T-cell (primary cell): ENCODE data around the gene AAGAB. TPM values are rescaled to one million over a fixed set of nuclear protein-coding genes. Genes with fewer than 3 reads are reported as not detected.

Source experiments
- ATAC-seq, 4 experiments: fragments of 200-7000 bp in 3 of 4; fragments of 150-1000 bp in 1 of 4; cut with Tn5 transposase; replicated peaks in 1 of 4; 1 replicate in 3 of 4; 2 replicates in 1 of 4; pipeline ENCODE4 v1.10.0; 2021; ENCODE audit warnings: moderate library complexity in 3 of 4, mild to moderate bottlenecking in 2 of 4, moderate number of reproducible peaks in 1 of 4
- CTCF ChIA-PET, 2 donors: fragments of 300-600 bp; sonication (Branson Sonifier 250); formaldehyde crosslinking; loops; one replicate each; lab custom pipeline; 2022; ENCODE audit warnings: antibody characterized with exemption in 2 of 2; lab: Charles Lee
- POLR2A ChIA-PET, 2 donors: fragments of 300-600 bp; sonication (Branson Sonifier 250); formaldehyde crosslinking; loops; one replicate each; lab custom pipeline; 2022; ENCODE audit warnings: antibody characterized with exemption in 2 of 2; lab: Charles Lee
- DNase-seq, 35 experiments: peaks; one replicate each; pipeline versions ENCODE4 v3.0.0 to v3.0.0-alpha.2; 2013 to 2023
- H3K27ac ChIP-seq: one replicate; pipeline ENCODE4 v1.5.1; 2013; ENCODE audit warnings: low read length
- H3K27me3 ChIP-seq, 2 experiments: replicated peaks in 1 of 2; 1 replicate in 1 of 2; 2 replicates in 1 of 2; pipeline versions ENCODE4 v1.6.1 to v1.7.0; 2013; ENCODE audit warnings: low read length in 1 of 2, mixed read lengths in 1 of 2; ENCODE audit not compliant: control insufficient read depth in 2 of 2, insufficient read depth in 2 of 2; ENCODE audit errors: extremely low read depth in 1 of 2
- H3K36me3 ChIP-seq, 2 donors: 1 replicate in 1 of 2; 2 replicates in 1 of 2; pipeline versions ENCODE4 v1.6.1 to v1.7.0; 2013; ENCODE audit warnings: low read length in 1 of 2; ENCODE audit not compliant: control insufficient read depth in 2 of 2, insufficient read depth in 1 of 2; ENCODE audit errors: extremely low read depth in 1 of 2
- H3K4me1 ChIP-seq, 2 experiments: 1 replicate in 1 of 2; 2 replicates in 1 of 2; pipeline versions ENCODE4 v1.6.1 to v1.7.0; 2013; ENCODE audit warnings: low read length in 2 of 2, mixed read lengths in 1 of 2; ENCODE audit not compliant: insufficient read depth in 2 of 2, control insufficient read depth in 1 of 2; ENCODE audit errors: extremely low read depth in 1 of 2
- H3K4me3 ChIP-seq, 2 donors: 1 replicate in 1 of 2; 2 replicates in 1 of 2; pipeline versions ENCODE4 v1.5.1 to v1.7.0; 2013; ENCODE audit warnings: mild to moderate bottlenecking in 2 of 2, low read length in 1 of 2, moderate library complexity in 1 of 2; ENCODE audit not compliant: control insufficient read depth in 1 of 2; ENCODE audit errors: extremely low read depth in 1 of 2
- H3K9me3 ChIP-seq: 2 replicates; pipeline ENCODE4 v1.7.0; 2013
- H3K27ac Mint-ChIP-seq, 2 donors: one replicate each; pipeline ENCODE4 v1.8.0; 2020 to 2021; ENCODE audit warnings: mild to moderate bottlenecking in 2 of 2, mixed read lengths in 2 of 2
- H3K27me3 Mint-ChIP-seq, 2 donors: one replicate each; pipeline ENCODE4 v1.8.0; 2021 to 2022; ENCODE audit warnings: mixed read lengths in 2 of 2
- H3K36me3 Mint-ChIP-seq: one replicate; pipeline ENCODE4 v1.8.0; 2021; ENCODE audit warnings: mixed read lengths
- H3K4me1 Mint-ChIP-seq, 3 donors: one replicate each; pipeline ENCODE4 v1.8.0; 2020 to 2022; ENCODE audit warnings: mixed read lengths in 3 of 3, mild to moderate bottlenecking in 1 of 3
- H3K4me3 Mint-ChIP-seq, 3 donors: one replicate each; pipeline ENCODE4 v1.8.0; 2020 to 2022; ENCODE audit warnings: mild to moderate bottlenecking in 3 of 3, mixed read lengths in 3 of 3, moderate library complexity in 3 of 3
- H3K9me3 Mint-ChIP-seq, 3 donors: one replicate each; pipeline ENCODE4 v1.8.0; 2020 to 2022; ENCODE audit warnings: mixed read lengths in 3 of 3
- WGBS: methylation state at CpG from one replicate; pipeline ENCODE4 v1.1.5; 2013; ENCODE audit warnings: missing lambda C conversion rate; ENCODE audit not compliant: insufficient coverage; 5-methylcytosine and 5-hydroxymethylcytosine counted together
- total RNA-seq, 35 experiments: library from RNA in 6 of 35; stranded (reverse) in 6 of 35; fragments of 120-200 nt in 1 of 35; gene quantifications; one replicate each; pipeline versions ENCODE4 v1.2.1 to v1.2.4 and lab custom pipeline; 2013 to 2026

AAGAB gene
- total RNA-seq, 5 donors from 2014 or later (not counting 1 experiment from before 2014, with no cell fraction given), result 21.9 to 28.4 (median 23.6) TPM

GRCh38 chr15:67232591-67232990 is 21.9 kb downstream of the AAGAB start:
- Mint-ChIP-seq H3K4me3 (no peak overlapping the region), H3K27me3 (no peaks in the 10 kb centered on the region), H3K36me3 (peaks cover 73% of the 10 kb centered on the region), H3K9me3 (no peaks in the 10 kb centered on the region), H3K27ac (no peak overlapping the region), H3K4me1 (peaks cover 14 to 23% (median 21%) of the 10 kb centered on the region in 3 donors)
- Histone ChIP-seq H3K4me3 (no peak overlapping the region), H3K27ac (no peak overlapping the region), H3K27me3 (no peaks in the 10 kb centered on the region), H3K9me3 (no peaks in the 10 kb centered on the region), H3K36me3 (peaks cover 2 to 54% of the 10 kb centered on the region in 2 donors), H3K4me1 (no peaks in the 10 kb centered on the region)
- WGBS, result 100% methylated on average over 1 of the region's 3 CpGs
- ATAC-seq (no peak), DNase-seq (no peak)
- CTCF ChIA-PET, result interaction anchor here in 1 of 2 donors (0.6 to 0.7 kb wide), 2 partner anchors 94 to 213 kb away, joined by 4 read pairs; no protein-coding TSS in a partner anchor
- POLR2A ChIA-PET, result no interaction called here

GRCh38 chr15:67230504-67230903 is 24.0 kb downstream of the AAGAB start:
- H3K9me3 Mint-ChIP-seq, result no peaks in the 10 kb centered on the region
- WGBS, result 100% methylated on average over 2 of the region's 2 CpGs
- DNase-seq (no peak), ATAC-seq (no peak)
- H3K27ac Mint-ChIP-seq, result no peak overlapping the region
- H3K27ac ChIP-seq, result no peak overlapping the region
- H3K4me3 Mint-ChIP-seq, result no peak overlapping the region
- H3K27me3 Mint-ChIP-seq, result no peaks in the 10 kb centered on the region
- H3K4me1 Mint-ChIP-seq, result peaks cover 7 to 15% (median 12%) of the 10 kb centered on the region in 3 donors
- no peaks in the 10 kb centered on the region for H3K27me3 ChIP-seq
- peaks cover 2 to 48% of the 10 kb centered on the region in 2 donors for H3K36me3 ChIP-seq
- ChIA-PET POLR2A (no interaction called here), CTCF (no interaction called here)
- H3K4me1 ChIP-seq, result no peaks in the 10 kb centered on the region
- no peaks in the 10 kb centered on the region for H3K9me3 ChIP-seq
- H3K36me3 Mint-ChIP-seq, result peaks cover 70% of the 10 kb centered on the region
- H3K4me3 ChIP-seq, result no peak overlapping the region

GRCh38 chr15:67228286-67228685 is 26.2 kb downstream of the AAGAB start:
- peaks cover 0 to 33% of the 10 kb centered on the region in 2 donors for H3K36me3 ChIP-seq
- Mint-ChIP-seq H3K4me1 (peaks cover 7 to 15% (median 12%) of the 10 kb centered on the region in 3 donors), H3K27me3 (no peaks in the 10 kb centered on the region), H3K9me3 (no peaks in the 10 kb centered on the region), H3K27ac (peak overlapping the region in 1 of 2 donors; percentile 56), H3K36me3 (peaks cover 59% of the 10 kb centered on the region), H3K4me3 (no peak overlapping the region)
- no peak overlapping the region for H3K4me3 ChIP-seq
- no peak for ATAC-seq
- H3K27ac ChIP-seq, result no peak overlapping the region
- no peaks in the 10 kb centered on the region for H3K9me3 ChIP-seq
- DNase-seq, result no peak
- ChIA-PET CTCF (no interaction called here), POLR2A (no interaction called here)
- no CpG with 5 or more reads among the region's 1 CpG for whole genome bisulfite sequencing
- no peaks in the 10 kb centered on the region for H3K27me3 ChIP-seq
- H3K4me1 ChIP-seq, result no peaks in the 10 kb centered on the region

- Histone ChIP-seq H3K9me3 (no peaks in the 10 kb centered on the region), H3K4me1 (no peaks in the 10 kb centered on the region), H3K27ac (no peak overlapping the region), H3K27me3 (no peaks in the 10 kb centered on the region), H3K4me3 (no peak overlapping the region), H3K36me3 (peaks cover 0 to 29% of the 10 kb centered on the region in 2 donors)
- DNase-seq, result no peak
- ChIA-PET POLR2A (no interaction called here), CTCF (no interaction called here)
- no peak for ATAC-seq
- no CpG with 5 or more reads among the region's 1 CpG for WGBS
- no peak overlapping the region for H3K4me3 Mint-ChIP-seq
- no peaks in the 10 kb centered on the region for H3K9me3 Mint-ChIP-seq
- H3K27ac Mint-ChIP-seq, result no peak overlapping the region
- peaks cover 55% of the 10 kb centered on the region for H3K36me3 Mint-ChIP-seq
- H3K4me1 Mint-ChIP-seq, result peaks cover 7 to 15% (median 12%) of the 10 kb centered on the region in 3 donors
- H3K27me3 Mint-ChIP-seq, result no peaks in the 10 kb centered on the region
Measured at GRCh38 chr15:67227846-67228245, 26.6 kb downstream of the AAGAB start.

- no peak overlapping the region for H3K4me3 ChIP-seq
- ChIA-PET POLR2A (no interaction called here), CTCF (no interaction called here)
- H3K27me3 ChIP-seq, result no peaks in the 10 kb centered on the region
- H3K27ac ChIP-seq, result no peak overlapping the region
- H3K27ac Mint-ChIP-seq, result no peak overlapping the region
- no peaks in the 10 kb centered on the region for H3K9me3 Mint-ChIP-seq
- DNase-seq (no peak), ATAC-seq (no peak)
- H3K36me3 Mint-ChIP-seq, result peaks cover 51% of the 10 kb centered on the region
- H3K4me3 Mint-ChIP-seq, result no peak overlapping the region
- no peaks in the 10 kb centered on the region for H3K9me3 ChIP-seq
- no CpG with 5 or more reads among the region's 1 CpG for WGBS
- H3K4me1 Mint-ChIP-seq, result peaks cover 7 to 15% (median 12%) of the 10 kb centered on the region in 3 donors
- peaks cover 0 to 25% of the 10 kb centered on the region in 2 donors for H3K36me3 ChIP-seq
- H3K4me1 ChIP-seq, result no peaks in the 10 kb centered on the region
- H3K27me3 Mint-ChIP-seq, result no peaks in the 10 kb centered on the region
Measured at GRCh38 chr15:67227431-67227830, 27.0 kb downstream of the AAGAB start.

- no peaks in the 10 kb centered on the region for H3K9me3 Mint-ChIP-seq
- peaks cover 38% of the 10 kb centered on the region for H3K36me3 Mint-ChIP-seq
- Histone ChIP-seq H3K4me3 (no peak overlapping the region), H3K36me3 (peaks cover 3 to 6% of the 10 kb centered on the region in 2 donors), H3K4me1 (no peaks in the 10 kb centered on the region), H3K27me3 (no peaks in the 10 kb centered on the region), H3K9me3 (no peaks in the 10 kb centered on the region), H3K27ac (no peak overlapping the region)
- ChIA-PET POLR2A (interaction anchor here in 1 of 2 donors (0.6 kb wide), 1 partner anchor 83 kb away, joined by 18 read pairs; no protein-coding TSS in a partner anchor), CTCF (no interaction called here)
- ATAC-seq (no peak), DNase-seq (no peak)
- no peak overlapping the region for H3K27ac Mint-ChIP-seq
- H3K4me3 Mint-ChIP-seq, result no peak overlapping the region
- H3K27me3 Mint-ChIP-seq, result no peaks in the 10 kb centered on the region
- peaks cover 7 to 15% (median 12%) of the 10 kb centered on the region in 3 donors for H3K4me1 Mint-ChIP-seq
- WGBS, result no CpG with 5 or more reads among the region's 2 CpGs
Measured at GRCh38 chr15:67225336-67225735, 29.1 kb downstream of the AAGAB start.
